AG09319 (cell line): Measurements from ENCODE around the gene CGREF1.

Experiments
- DNase-seq: peaks from one replicate; pipeline ENCODE4 v3.0.0-alpha.2; 2010; ENCODE audit warnings: low read depth; ENCODE audit errors: extremely low read depth
- CTCF ChIP-seq: IDR thresholded peaks from 2 replicates; pipeline ENCODE4 v1.5.1; 2011; ENCODE audit warnings: low read depth, mild to moderate bottlenecking, inconsistent platforms, low read length, moderate library complexity

CGREF1 gene

GRCh38 chr2:27105981-27106380 is 12.9 kb downstream of the CGREF1 start:
- DNase-seq, result no peak
- TF ChIP-seq CTCF, result no peak

DNA sequence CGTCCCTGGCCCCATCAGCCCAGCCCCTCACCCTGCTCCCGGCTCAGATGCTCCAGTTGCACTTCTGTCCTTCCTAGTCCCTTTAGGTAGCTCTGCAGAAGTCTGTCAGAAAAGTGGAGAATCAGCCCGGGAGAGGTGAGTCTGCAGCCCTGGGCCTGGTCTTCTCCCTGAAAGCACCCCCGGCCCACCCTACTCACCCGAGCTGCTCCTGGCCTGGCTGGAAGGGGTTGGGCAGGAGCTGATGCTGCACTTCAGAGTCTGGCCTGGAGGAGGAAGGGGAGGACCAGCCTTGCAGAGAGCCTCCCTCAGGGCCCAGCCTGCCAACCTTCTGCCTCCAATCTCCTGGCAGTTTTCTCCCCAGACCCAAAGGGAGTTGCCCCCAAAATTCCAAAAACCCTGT is 16.6 kb downstream of the CGREF1 start:
- TF ChIP-seq CTCF, result no peak
- DNase-seq, result no peak

GRCh38 chr2:27100036-27100435 is 18.9 kb downstream of the CGREF1 start:
- no peak for TF ChIP-seq CTCF
- no peak for DNase-seq

- no peak for TF ChIP-seq CTCF
- no peak for DNase-seq
These were observed 19.5 kb downstream of the CGREF1 start for GRCh38 chr2:27099334-27099955.

- DNase-seq, result no peak
- TF ChIP-seq CTCF, result no peak
These were observed 21.6 kb downstream of the CGREF1 start for GRCh38 chr2:27097341-27097740.

DNA sequence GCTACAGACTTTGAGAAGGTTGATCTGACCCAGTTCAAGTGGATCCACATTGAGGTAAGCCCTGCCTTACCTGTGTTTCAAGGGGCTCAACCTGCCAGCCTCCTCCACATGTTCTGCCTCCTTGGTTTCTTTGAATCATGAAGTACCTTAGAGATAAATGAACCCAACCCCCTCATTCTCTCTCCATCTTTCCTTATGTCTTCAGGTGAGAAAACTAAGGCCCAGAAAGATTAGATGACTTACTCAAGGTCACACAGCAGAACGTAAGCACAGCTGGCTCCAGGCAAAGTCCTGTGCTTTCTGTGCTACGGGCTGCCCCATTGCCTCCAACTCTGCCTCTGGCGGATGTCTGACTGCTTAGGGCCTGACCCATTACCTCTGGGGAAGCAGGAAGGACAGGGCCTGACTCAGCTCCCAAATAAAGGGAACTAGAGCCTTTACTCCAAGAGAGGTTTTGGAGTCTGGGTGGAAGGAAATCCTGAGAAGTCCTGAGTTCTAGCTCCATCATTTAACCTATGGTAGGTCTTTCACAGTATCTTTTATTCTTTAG is 22.1 kb downstream of the CGREF1 start:
- no peak for DNase-seq
- no peak for TF ChIP-seq CTCF

GRCh38 chr2:27095745-27096651 is 22.9 kb downstream of the CGREF1 start:
- TF ChIP-seq CTCF, result no peak

More at GRCh38 chr2:27095745-27096651, 22.9 kb downstream of the CGREF1 start:
- no peak for DNase-seq
